Measurements from ENCODE around the gene ATL3.

The ATL3 gene

GRCh38 chr11:63671322-63672155 is at the start of gene ATL3:
TSS of gene ATL3 (minus strand) at chr11:63671376. CDS start at chr11:63671335, 41 bp downstream.
- H3K9ac ChIP-seq (ENCODE audit: low read length), result peak within 1 kb of the TSS; percentile 66
- H3K9me3 ChIP-seq (ENCODE audit: insufficient read depth, low read length), result no peaks in the 10 kb centered on the region
- H4K20me1 ChIP-seq (ENCODE audit: insufficient read depth, low read length), result no peaks in the 10 kb centered on the region
- peaks cover 6% of the 10 kb centered on the region; the same call in 1 of the 2 replicates for H3K27me3 ChIP-seq (ENCODE audit: low read depth, low read length)
- H3K4me3 ChIP-seq (ENCODE audit: low read length), result peak within 1 kb of the TSS; percentile 72
- H3K4me1 ChIP-seq (ENCODE audit: low read length), result no peaks in the 10 kb centered on the region
- no peak within 1 kb of the TSS for H3K27ac ChIP-seq (ENCODE audit: low read length)
- peak within 1 kb of the TSS; percentile 12; the same call in 1 of the 2 replicates for H2AFZ ChIP-seq (ENCODE audit: low read depth, low read length)
- peak within 1 kb of the TSS; percentile 33 for H3K4me2 ChIP-seq (ENCODE audit: low read length)
- H3K36me3 ChIP-seq (replicated peaks; ENCODE audit: low read depth, low read length), result no peaks in the 10 kb centered on the region
- H3K79me2 ChIP-seq (ENCODE audit: low read length), result peaks cover 6% of the 10 kb centered on the region; the same call in 1 of the 2 replicates
- TF ChIP-seq CTCF (IDR thresholded peaks at IDR 0.05; ENCODE audit: low read depth, low read length), result no peak
- TF ChIP-seq EZH2phosphoT487 (IDR thresholded peaks at IDR 0.05; ENCODE audit: low read depth), result no peak

DNA sequence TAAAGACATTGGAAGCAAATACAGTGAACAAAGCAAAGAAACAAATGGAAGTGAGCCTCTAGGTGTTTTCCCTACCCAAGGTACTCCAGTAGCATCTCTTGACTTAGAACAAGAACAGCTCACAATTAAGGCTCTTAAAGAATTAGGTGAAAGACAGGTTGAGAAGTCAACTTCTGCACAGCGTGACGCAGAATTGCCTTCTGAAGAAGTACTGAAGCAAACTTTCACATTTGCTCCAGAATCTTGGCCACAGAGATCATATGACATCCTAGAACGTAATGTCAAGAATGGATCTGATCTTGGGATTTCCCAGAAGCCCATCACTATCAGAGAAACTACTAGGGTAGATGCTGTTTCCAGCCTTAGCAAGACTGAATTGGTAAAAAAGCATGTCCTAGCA is 49.4 kb upstream of the ATL3 start:
- no peaks in the 10 kb centered on the region for H3K27me3 ChIP-seq (ENCODE audit: low read depth, low read length)
- no peak for TF ChIP-seq EZH2phosphoT487 (IDR thresholded peaks at IDR 0.05; ENCODE audit: low read depth)
- no peak for TF ChIP-seq CTCF (IDR thresholded peaks at IDR 0.05; ENCODE audit: low read depth, low read length)
- H3K36me3 ChIP-seq (replicated peaks; ENCODE audit: low read depth, low read length), result no peaks in the 10 kb centered on the region
- no peak overlapping the region for H3K27ac ChIP-seq (ENCODE audit: low read length)
- no peaks in the 10 kb centered on the region for H3K4me1 ChIP-seq (ENCODE audit: low read length)
- H3K4me3 ChIP-seq (ENCODE audit: low read length), result no peak overlapping the region
- no peaks in the 10 kb centered on the region for H3K79me2 ChIP-seq (ENCODE audit: low read length)
- H2AFZ ChIP-seq (ENCODE audit: low read depth, low read length), result no peak overlapping the region
- H3K9ac ChIP-seq (ENCODE audit: low read length), result no peak overlapping the region
- H4K20me1 ChIP-seq (ENCODE audit: insufficient read depth, low read length), result peaks cover 8% of the 10 kb centered on the region; the same call in 1 of the 2 replicates
- H3K4me2 ChIP-seq (ENCODE audit: low read length), result no peak overlapping the region
- H3K9me3 ChIP-seq (ENCODE audit: insufficient read depth, low read length), result no peaks in the 10 kb centered on the region

- H3K36me3 ChIP-seq (replicated peaks; ENCODE audit: low read depth, low read length), result no peaks in the 10 kb centered on the region
- no peaks in the 10 kb centered on the region for H3K79me2 ChIP-seq (ENCODE audit: low read length)
- no peak overlapping the region for H2AFZ ChIP-seq (ENCODE audit: low read depth, low read length)
- H4K20me1 ChIP-seq (ENCODE audit: insufficient read depth, low read length), result peaks cover 8% of the 10 kb centered on the region; the same call in 1 of the 2 replicates
- no peak overlapping the region for H3K4me2 ChIP-seq (ENCODE audit: low read length)
- H3K4me3 ChIP-seq (ENCODE audit: low read length), result no peak overlapping the region
- H3K9me3 ChIP-seq (ENCODE audit: insufficient read depth, low read length), result no peaks in the 10 kb centered on the region
- no peak overlapping the region for H3K27ac ChIP-seq (ENCODE audit: low read length)
- TF ChIP-seq EZH2phosphoT487 (IDR thresholded peaks at IDR 0.05; ENCODE audit: low read depth), result no peak
- TF ChIP-seq CTCF (IDR thresholded peaks at IDR 0.05; ENCODE audit: low read depth, low read length), result no peak
- no peaks in the 10 kb centered on the region for H3K4me1 ChIP-seq (ENCODE audit: low read length)
- no peak overlapping the region for H3K9ac ChIP-seq (ENCODE audit: low read length)
- H3K27me3 ChIP-seq (ENCODE audit: low read depth, low read length), result no peaks in the 10 kb centered on the region
Measured at GRCh38 chr11:63719987-63720386, 48.8 kb upstream of the ATL3 start.

GRCh38 chr11:63719001-63719400 is 47.8 kb upstream of the ATL3 start:
- H3K79me2 ChIP-seq (ENCODE audit: low read length), result no peaks in the 10 kb centered on the region
- TF ChIP-seq CTCF (IDR thresholded peaks at IDR 0.05; ENCODE audit: low read depth, low read length), result no peak
- no peak overlapping the region for H2AFZ ChIP-seq (ENCODE audit: low read depth, low read length)
- no peaks in the 10 kb centered on the region for H3K9me3 ChIP-seq (ENCODE audit: insufficient read depth, low read length)
- no peaks in the 10 kb centered on the region for H3K4me1 ChIP-seq (ENCODE audit: low read length)
- no peak overlapping the region for H3K4me2 ChIP-seq (ENCODE audit: low read length)
- peaks cover 10% of the 10 kb centered on the region; the same call in 1 of the 2 replicates for H4K20me1 ChIP-seq (ENCODE audit: insufficient read depth, low read length)
- no peak overlapping the region for H3K27ac ChIP-seq (ENCODE audit: low read length)
- no peak overlapping the region for H3K4me3 ChIP-seq (ENCODE audit: low read length)
- no peaks in the 10 kb centered on the region for H3K36me3 ChIP-seq (replicated peaks; ENCODE audit: low read depth, low read length)
- H3K27me3 ChIP-seq (ENCODE audit: low read depth, low read length), result no peaks in the 10 kb centered on the region
- no peak overlapping the region for H3K9ac ChIP-seq (ENCODE audit: low read length)

Data from OCI-LY3 (cell line).